ENCODE results near the gene ELP6. TPM values are rescaled to one million over a fixed set of nuclear protein-coding genes. Genes with fewer than 3 reads are reported as not detected.

ELP6 gene
- total RNA-seq, 1 experiment from 2014 or later = 62.0 TPM

DNA sequence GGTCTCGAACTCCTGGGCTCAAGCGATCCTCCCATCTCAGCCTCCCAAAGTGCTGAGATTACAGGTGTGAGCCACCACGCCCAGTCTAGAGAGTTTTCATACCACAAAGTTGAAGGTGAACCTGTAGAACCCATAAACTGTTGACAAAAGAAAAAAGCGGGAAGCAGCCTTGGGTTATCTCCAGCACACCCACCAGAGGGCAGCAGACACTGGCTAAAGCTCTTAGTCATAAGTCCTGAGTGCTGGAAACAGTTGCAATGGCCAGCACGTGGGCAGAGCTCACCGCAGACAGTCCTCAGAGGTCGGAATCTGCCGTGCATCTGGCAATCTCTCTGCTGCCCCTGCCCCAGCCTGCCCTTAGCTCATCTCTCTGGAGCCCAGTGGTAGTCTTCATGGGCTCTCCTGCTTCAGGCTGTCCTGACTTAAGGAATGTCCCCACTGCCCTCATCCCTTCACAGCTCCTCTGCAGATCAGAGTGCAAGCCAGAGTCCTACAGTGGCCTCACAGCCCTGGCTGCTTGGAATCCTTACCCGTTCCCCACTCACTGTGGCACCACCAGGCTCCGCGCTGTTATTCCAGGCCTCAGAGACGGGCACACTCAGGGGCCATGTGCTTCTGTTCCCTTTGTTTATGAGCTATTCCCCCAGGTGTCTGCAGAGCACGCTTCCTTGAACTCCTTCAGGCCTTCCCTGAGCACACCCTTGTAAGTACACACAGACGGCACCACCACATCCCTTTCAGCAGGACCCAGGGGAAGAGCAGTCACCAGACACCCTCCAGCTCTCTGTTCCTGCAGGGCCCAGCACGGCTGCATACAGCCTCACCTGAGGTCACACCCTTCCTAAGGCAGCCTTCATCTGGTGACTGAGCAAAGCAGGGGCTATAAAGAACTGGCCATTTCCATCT is 8.8 kb upstream of the ELP6 start (continued):
- TF ChIP-seq, protein P1, sequence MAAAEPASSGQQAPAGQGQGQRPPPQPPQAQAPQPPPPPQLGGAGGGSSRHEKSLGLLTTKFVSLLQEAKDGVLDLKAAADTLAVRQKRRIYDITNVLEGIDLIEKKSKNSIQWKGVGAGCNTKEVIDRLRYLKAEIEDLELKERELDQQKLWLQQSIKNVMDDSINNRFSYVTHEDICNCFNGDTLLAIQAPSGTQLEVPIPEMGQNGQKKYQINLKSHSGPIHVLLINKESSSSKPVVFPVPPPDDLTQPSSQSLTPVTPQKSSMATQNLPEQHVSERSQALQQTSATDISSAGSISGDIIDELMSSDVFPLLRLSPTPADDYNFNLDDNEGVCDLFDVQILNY (CRISPR knock-in tag; IDR thresholded peaks at IDR 0.05) = peak; percentile 57; the same call in 1 of the 2 replicates
- TF ChIP-seq, protein P2, sequence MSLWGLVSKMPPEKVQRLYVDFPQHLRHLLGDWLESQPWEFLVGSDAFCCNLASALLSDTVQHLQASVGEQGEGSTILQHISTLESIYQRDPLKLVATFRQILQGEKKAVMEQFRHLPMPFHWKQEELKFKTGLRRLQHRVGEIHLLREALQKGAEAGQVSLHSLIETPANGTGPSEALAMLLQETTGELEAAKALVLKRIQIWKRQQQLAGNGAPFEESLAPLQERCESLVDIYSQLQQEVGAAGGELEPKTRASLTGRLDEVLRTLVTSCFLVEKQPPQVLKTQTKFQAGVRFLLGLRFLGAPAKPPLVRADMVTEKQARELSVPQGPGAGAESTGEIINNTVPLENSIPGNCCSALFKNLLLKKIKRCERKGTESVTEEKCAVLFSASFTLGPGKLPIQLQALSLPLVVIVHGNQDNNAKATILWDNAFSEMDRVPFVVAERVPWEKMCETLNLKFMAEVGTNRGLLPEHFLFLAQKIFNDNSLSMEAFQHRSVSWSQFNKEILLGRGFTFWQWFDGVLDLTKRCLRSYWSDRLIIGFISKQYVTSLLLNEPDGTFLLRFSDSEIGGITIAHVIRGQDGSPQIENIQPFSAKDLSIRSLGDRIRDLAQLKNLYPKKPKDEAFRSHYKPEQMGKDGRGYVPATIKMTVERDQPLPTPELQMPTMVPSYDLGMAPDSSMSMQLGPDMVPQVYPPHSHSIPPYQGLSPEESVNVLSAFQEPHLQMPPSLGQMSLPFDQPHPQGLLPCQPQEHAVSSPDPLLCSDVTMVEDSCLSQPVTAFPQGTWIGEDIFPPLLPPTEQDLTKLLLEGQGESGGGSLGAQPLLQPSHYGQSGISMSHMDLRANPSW (CRISPR knock-in tag; conservative IDR thresholded peaks at IDR 0.05; ENCODE audit: low read depth) = no peak
- TF ChIP-seq, protein P3, sequence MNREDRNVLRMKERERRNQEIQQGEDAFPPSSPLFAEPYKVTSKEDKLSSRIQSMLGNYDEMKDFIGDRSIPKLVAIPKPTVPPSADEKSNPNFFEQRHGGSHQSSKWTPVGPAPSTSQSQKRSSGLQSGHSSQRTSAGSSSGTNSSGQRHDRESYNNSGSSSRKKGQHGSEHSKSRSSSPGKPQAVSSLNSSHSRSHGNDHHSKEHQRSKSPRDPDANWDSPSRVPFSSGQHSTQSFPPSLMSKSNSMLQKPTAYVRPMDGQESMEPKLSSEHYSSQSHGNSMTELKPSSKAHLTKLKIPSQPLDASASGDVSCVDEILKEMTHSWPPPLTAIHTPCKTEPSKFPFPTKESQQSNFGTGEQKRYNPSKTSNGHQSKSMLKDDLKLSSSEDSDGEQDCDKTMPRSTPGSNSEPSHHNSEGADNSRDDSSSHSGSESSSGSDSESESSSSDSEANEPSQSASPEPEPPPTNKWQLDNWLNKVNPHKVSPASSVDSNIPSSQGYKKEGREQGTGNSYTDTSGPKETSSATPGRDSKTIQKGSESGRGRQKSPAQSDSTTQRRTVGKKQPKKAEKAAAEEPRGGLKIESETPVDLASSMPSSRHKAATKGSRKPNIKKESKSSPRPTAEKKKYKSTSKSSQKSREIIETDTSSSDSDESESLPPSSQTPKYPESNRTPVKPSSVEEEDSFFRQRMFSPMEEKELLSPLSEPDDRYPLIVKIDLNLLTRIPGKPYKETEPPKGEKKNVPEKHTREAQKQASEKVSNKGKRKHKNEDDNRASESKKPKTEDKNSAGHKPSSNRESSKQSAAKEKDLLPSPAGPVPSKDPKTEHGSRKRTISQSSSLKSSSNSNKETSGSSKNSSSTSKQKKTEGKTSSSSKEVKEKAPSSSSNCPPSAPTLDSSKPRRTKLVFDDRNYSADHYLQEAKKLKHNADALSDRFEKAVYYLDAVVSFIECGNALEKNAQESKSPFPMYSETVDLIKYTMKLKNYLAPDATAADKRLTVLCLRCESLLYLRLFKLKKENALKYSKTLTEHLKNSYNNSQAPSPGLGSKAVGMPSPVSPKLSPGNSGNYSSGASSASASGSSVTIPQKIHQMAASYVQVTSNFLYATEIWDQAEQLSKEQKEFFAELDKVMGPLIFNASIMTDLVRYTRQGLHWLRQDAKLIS (CRISPR knock-in tag; IDR thresholded peaks at IDR 0.05; ENCODE audit: borderline replicate concordance) = 0 out of 2 replicates have a peak, but pooled peaks have one; percentile 65
- TF ChIP-seq SMAD3 (CRISPR knock-in tag; IDR thresholded peaks at IDR 0.05; ENCODE audit: borderline replicate concordance) = peak; percentile 79; the same call in 1 of the 2 replicates
- TF ChIP-seq, protein P4, sequence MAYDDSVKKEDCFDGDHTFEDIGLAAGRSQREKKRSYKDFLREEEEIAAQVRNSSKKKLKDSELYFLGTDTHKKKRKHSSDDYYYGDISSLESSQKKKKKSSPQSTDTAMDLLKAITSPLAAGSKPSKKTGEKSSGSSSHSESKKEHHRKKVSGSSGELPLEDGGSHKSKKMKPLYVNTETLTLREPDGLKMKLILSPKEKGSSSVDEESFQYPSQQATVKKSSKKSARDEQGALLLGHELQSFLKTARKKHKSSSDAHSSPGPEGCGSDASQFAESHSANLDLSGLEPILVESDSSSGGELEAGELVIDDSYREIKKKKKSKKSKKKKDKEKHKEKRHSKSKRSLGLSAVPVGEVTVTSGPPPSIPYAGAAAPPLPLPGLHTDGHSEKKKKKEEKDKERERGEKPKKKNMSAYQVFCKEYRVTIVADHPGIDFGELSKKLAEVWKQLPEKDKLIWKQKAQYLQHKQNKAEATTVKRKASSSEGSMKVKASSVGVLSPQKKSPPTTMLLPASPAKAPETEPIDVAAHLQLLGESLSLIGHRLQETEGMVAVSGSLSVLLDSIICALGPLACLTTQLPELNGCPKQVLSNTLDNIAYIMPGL (CRISPR knock-in tag; IDR thresholded peaks at IDR 0.05) = peak; percentile 37; the same call in 1 of the 2 replicates
- TF ChIP-seq, protein P5, sequence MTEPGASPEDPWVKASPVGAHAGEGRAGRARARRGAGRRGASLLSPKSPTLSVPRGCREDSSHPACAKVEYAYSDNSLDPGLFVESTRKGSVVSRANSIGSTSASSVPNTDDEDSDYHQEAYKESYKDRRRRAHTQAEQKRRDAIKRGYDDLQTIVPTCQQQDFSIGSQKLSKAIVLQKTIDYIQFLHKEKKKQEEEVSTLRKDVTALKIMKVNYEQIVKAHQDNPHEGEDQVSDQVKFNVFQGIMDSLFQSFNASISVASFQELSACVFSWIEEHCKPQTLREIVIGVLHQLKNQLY (CRISPR knock-in tag; IDR thresholded peaks at IDR 0.05) = no peak

DNA sequence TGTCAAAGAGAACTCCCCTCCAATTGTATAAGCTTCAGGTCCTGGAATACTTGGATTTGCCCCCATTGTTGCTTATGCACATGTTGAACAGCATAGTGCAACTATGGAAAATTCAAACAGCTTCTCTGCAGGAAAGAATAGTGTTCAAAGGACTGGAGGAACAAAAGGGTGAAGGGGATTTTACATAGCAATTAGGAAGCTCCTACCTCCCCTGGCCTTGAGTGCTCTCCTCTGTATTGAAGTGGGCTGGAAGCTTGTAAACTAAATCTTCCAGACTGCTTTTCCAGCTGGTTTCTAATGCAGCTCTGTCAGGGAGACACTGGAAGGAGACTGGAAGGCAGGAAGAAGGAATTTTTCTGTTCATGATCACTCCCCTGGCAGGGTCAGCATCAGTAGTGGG is 7.2 kb upstream of the ELP6 start:
- Mint-ChIP-seq H3K27me3 (ENCODE audit: low read depth) (peaks cover 19% of the 10 kb centered on the region), H3K4me3 (no peak overlapping the region), H3K36me3 (no peaks in the 10 kb centered on the region), H3K27ac (peak overlapping the region; percentile 73), H3K4me1 (peaks cover 22% of the 10 kb centered on the region), H3K9me3 (no peaks in the 10 kb centered on the region)
- ATAC-seq (peak; percentile 33), DNase-seq (ENCODE audit: low spot score) (no peak)
- POLR2A ChIA-PET = no interaction called here
- CTCF ChIA-PET = interaction anchor here (0.7 to 3.0 kb wide), 15 partner anchors 21 to 637 kb away, joined by 3 to 21 read pairs (median 4); no protein-coding TSS in a partner anchor
- TF ChIP-seq CBFB (CRISPR knock-in tag; IDR thresholded peaks at IDR 0.05; ENCODE audit: low read depth) = no peak
- no peak for TF ChIP-seq ETV6 (CRISPR knock-in tag; IDR thresholded peaks at IDR 0.05)
- TF ChIP-seq NR3C1 (CRISPR knock-in tag; conservative IDR thresholded peaks at IDR 0.05; ENCODE audit: low read depth) = no peak
- TF ChIP-seq, protein P2 (CRISPR knock-in tag; conservative IDR thresholded peaks at IDR 0.05; ENCODE audit: low read depth) = no peak
- TF ChIP-seq, protein P6, sequence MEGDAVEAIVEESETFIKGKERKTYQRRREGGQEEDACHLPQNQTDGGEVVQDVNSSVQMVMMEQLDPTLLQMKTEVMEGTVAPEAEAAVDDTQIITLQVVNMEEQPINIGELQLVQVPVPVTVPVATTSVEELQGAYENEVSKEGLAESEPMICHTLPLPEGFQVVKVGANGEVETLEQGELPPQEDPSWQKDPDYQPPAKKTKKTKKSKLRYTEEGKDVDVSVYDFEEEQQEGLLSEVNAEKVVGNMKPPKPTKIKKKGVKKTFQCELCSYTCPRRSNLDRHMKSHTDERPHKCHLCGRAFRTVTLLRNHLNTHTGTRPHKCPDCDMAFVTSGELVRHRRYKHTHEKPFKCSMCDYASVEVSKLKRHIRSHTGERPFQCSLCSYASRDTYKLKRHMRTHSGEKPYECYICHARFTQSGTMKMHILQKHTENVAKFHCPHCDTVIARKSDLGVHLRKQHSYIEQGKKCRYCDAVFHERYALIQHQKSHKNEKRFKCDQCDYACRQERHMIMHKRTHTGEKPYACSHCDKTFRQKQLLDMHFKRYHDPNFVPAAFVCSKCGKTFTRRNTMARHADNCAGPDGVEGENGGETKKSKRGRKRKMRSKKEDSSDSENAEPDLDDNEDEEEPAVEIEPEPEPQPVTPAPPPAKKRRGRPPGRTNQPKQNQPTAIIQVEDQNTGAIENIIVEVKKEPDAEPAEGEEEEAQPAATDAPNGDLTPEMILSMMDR (IDR thresholded peaks at IDR 0.05) = no peak
- no peak for TF ChIP-seq ZNF138 (CRISPR knock-in tag; conservative IDR thresholded peaks at IDR 0.05)
- TF ChIP-seq, protein P7, sequence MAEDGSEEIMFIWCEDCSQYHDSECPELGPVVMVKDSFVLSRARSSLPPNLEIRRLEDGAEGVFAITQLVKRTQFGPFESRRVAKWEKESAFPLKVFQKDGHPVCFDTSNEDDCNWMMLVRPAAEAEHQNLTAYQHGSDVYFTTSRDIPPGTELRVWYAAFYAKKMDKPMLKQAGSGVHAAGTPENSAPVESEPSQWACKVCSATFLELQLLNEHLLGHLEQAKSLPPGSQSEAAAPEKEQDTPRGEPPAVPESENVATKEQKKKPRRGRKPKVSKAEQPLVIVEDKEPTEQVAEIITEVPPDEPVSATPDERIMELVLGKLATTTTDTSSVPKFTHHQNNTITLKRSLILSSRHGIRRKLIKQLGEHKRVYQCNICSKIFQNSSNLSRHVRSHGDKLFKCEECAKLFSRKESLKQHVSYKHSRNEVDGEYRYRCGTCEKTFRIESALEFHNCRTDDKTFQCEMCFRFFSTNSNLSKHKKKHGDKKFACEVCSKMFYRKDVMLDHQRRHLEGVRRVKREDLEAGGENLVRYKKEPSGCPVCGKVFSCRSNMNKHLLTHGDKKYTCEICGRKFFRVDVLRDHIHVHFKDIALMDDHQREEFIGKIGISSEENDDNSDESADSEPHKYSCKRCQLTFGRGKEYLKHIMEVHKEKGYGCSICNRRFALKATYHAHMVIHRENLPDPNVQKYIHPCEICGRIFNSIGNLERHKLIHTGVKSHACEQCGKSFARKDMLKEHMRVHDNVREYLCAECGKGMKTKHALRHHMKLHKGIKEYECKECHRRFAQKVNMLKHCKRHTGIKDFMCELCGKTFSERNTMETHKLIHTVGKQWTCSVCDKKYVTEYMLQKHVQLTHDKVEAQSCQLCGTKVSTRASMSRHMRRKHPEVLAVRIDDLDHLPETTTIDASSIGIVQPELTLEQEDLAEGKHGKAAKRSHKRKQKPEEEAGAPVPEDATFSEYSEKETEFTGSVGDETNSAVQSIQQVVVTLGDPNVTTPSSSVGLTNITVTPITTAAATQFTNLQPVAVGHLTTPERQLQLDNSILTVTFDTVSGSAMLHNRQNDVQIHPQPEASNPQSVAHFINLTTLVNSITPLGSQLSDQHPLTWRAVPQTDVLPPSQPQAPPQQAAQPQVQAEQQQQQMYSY (CRISPR knock-in tag; IDR thresholded peaks at IDR 0.05) = no peak
- no peak for TF ChIP-seq ZNF671 (CRISPR knock-in tag; IDR thresholded peaks at IDR 0.05)
- TF ChIP-seq KAT7 (CRISPR knock-in tag; IDR thresholded peaks at IDR 0.05; ENCODE audit: borderline replicate concordance) = no peak

Measured in WTC11 (cell line).